Neural cell (in vitro differentiated cells): ENCODE measurements around the gene GPRC5A.

Experiments used
- CTCF ChIP-seq: fragments of 450-650 bp; IDR thresholded peaks from 2 replicates; pipeline ENCODE4 v1.5.1; 2014; ENCODE audit warnings: antibody characterized with exemption, mild to moderate bottlenecking, moderate library complexity; ENCODE audit not compliant: poor library complexity, severe bottlenecking
- MXI1 ChIP-seq: fragments of 450-650 bp; conservative IDR thresholded peaks from 2 replicates; pipeline ENCODE4 v1.6.1; 2014; ENCODE audit warnings: antibody characterized with exemption, mild to moderate bottlenecking; ENCODE audit not compliant: poor library complexity, severe bottlenecking
- POLR2AphosphoS5 ChIP-seq: IDR thresholded peaks from 2 replicates; pipeline ENCODE4 v1.6.1; 2012

- TF ChIP-seq CTCF (no peak), MXI1 (no peak), POLR2AphosphoS5 (no peak)
Measured at GRCh38 chr12:12946686-12947355, 55.5 kb downstream of the GPRC5A start.
